ENCODE measurements around the gene PRR30. TPM values are rescaled to one million over a fixed set of nuclear protein-coding genes. Genes with fewer than 3 reads are reported as not detected.
A peak's percentile ranks its signal among the peaks of the same experiment; 100 is the strongest.

Gene PRR30
- polyA plus RNA-seq, 1 donor (not counting 4 experiments of a cell fraction or from before 2014, with no cell fraction given) = not detected

- Histone ChIP-seq H3K79me2 (ENCODE audit: control insufficient read depth, insufficient read depth, low read length) (peaks cover 20% of the 10 kb centered on the region), H3K4me1 (ENCODE audit: control insufficient read depth, extremely low read depth, insufficient read depth, low read length) (peaks cover 7% of the 10 kb centered on the region), H3K27ac (ENCODE audit: control insufficient read depth, insufficient read depth, low read length) (no peak overlapping the region), H2AFZ (ENCODE audit: control insufficient read depth, low read length) (peak overlapping the region; percentile 60), H3K27me3 (ENCODE audit: control insufficient read depth, extremely low read depth, insufficient read depth, low read length) (no peaks in the 10 kb centered on the region), H3K4me3 (ENCODE audit: control insufficient read depth in 2 of 3, extremely low read depth in 1 of 3, insufficient read depth in 2 of 3, low read depth in 1 of 3, low read length in 3 of 3) (peak overlapping the region in 2 of 3 experiments; percentile 29 to 95), H3K4me2 (ENCODE audit: control insufficient read depth, extremely low read depth, insufficient read depth, low read depth, low read length) (peak overlapping the region; percentile 52), H3K9ac (ENCODE audit: control insufficient read depth, extremely low read depth, insufficient read depth, low read length) (peak overlapping the region; percentile 7), H3K9me3 (ENCODE audit: control insufficient read depth, low read depth, low read length) (no peaks in the 10 kb centered on the region), H3K9me1 (ENCODE audit: control insufficient read depth, extremely low read depth, insufficient read depth, low read length) (no peaks in the 10 kb centered on the region), H3K36me3 (ENCODE audit: control insufficient read depth in 2 of 2, extremely low read depth in 1 of 2, insufficient read depth in 2 of 2, low read length in 2 of 2) (peaks cover 14 to 23% of the 10 kb centered on the region in 2 experiments), H4K20me1 (ENCODE audit: control insufficient read depth, extremely low read depth, insufficient read depth, low read length) (no peaks in the 10 kb centered on the region)
- no peak for TF ChIP-seq EZH2 (IDR thresholded peaks at IDR 0.05; ENCODE audit: low read length)
- no peak for TF ChIP-seq CTCF (optimal IDR thresholded peaks at IDR 0.05 in 1 of 3, IDR thresholded peaks at IDR 0.05 in 1 of 3, conservative IDR thresholded peaks at IDR 0.05 in 1 of 3; ENCODE audit: extremely low read depth in 1 of 3, insufficient read depth in 2 of 3, low read length in 3 of 3)
- FAIRE-seq = no peak
- dilution Hi-C loops (cut with MboI; ENCODE audit: extremely low pct_ligation_motif_present, low sequenced_read_pairs) = no loop called here
- DNase-seq (ENCODE audit: low read depth, low spot score) = no peak
Observed at GRCh38 chr2:27134781-27135477, 4.3 kb downstream of the PRR30 start.

GRCh38 chr2:27133905-27134780 is 5.1 kb downstream of the PRR30 start, which contains the start of gene PREB:
Gene PREB, minus strand, starts transcription at chr2:27134636. Its CDS starts 215 bp downstream, at chr2:27134421.
- Histone ChIP-seq H3K79me2 (ENCODE audit: control insufficient read depth, insufficient read depth, low read length) (peaks cover 20% of the 10 kb centered on the region), H2AFZ (ENCODE audit: control insufficient read depth, low read length) (peak within 1 kb of the TSS; percentile 60), H3K9me3 (ENCODE audit: control insufficient read depth, low read depth, low read length) (no peaks in the 10 kb centered on the region), H3K4me3 (ENCODE audit: control insufficient read depth in 2 of 3, extremely low read depth in 1 of 3, insufficient read depth in 2 of 3, low read depth in 1 of 3, low read length in 3 of 3) (peak within 1 kb of the TSS; percentile 71 to 95 (median 82)), H4K20me1 (ENCODE audit: control insufficient read depth, extremely low read depth, insufficient read depth, low read length) (no peaks in the 10 kb centered on the region), H3K27ac (ENCODE audit: control insufficient read depth, insufficient read depth, low read length) (peak within 1 kb of the TSS; percentile 58), H3K9ac (ENCODE audit: control insufficient read depth, extremely low read depth, insufficient read depth, low read length) (peak within 1 kb of the TSS; percentile 84), H3K4me1 (ENCODE audit: control insufficient read depth, extremely low read depth, insufficient read depth, low read length) (peaks cover 7% of the 10 kb centered on the region), H3K4me2 (ENCODE audit: control insufficient read depth, extremely low read depth, insufficient read depth, low read depth, low read length) (peak within 1 kb of the TSS; percentile 95), H3K27me3 (ENCODE audit: control insufficient read depth, extremely low read depth, insufficient read depth, low read length) (no peaks in the 10 kb centered on the region), H3K36me3 (ENCODE audit: control insufficient read depth in 2 of 2, extremely low read depth in 1 of 2, insufficient read depth in 2 of 2, low read length in 2 of 2) (peaks cover 20 to 26% of the 10 kb centered on the region in 2 experiments), H3K9me1 (ENCODE audit: control insufficient read depth, extremely low read depth, insufficient read depth, low read length) (no peaks in the 10 kb centered on the region)
- FAIRE-seq (no peak), DNase-seq (ENCODE audit: low read depth, low spot score) (peak; percentile 71)
- TF ChIP-seq EZH2 (IDR thresholded peaks at IDR 0.05; ENCODE audit: low read length) (no peak), CTCF (optimal IDR thresholded peaks at IDR 0.05 in 1 of 3, IDR thresholded peaks at IDR 0.05 in 1 of 3, conservative IDR thresholded peaks at IDR 0.05 in 1 of 3; ENCODE audit: extremely low read depth in 1 of 3, insufficient read depth in 2 of 3, low read length in 3 of 3) (peak in 1 of 3 experiments; percentile 25)
- dilution Hi-C loops (cut with MboI; ENCODE audit: extremely low pct_ligation_motif_present, low sequenced_read_pairs) = no loop called here
